GM12891 (cell line): ENCODE data around the gene OLIG2.

Source experiments
- PAX5 ChIP-seq: IDR thresholded peaks from 2 replicates; pipeline ENCODE4 v1.6.1; 2011; ENCODE audit warnings: low read length, moderate library complexity, mild to moderate bottlenecking; ENCODE audit not compliant: insufficient read depth, severe bottlenecking
- POLR2A ChIP-seq: IDR thresholded peaks from 2 replicates; pipeline ENCODE4 v1.6.1; 2011; ENCODE audit warnings: low read depth, low read length, control low read depth
- POLR2AphosphoS5 ChIP-seq: IDR thresholded peaks from 2 replicates; pipeline ENCODE4 v1.6.1; 2011; ENCODE audit warnings: low read depth, low read length, control low read depth
- SPI1 ChIP-seq: IDR thresholded peaks from 2 replicates; pipeline ENCODE4 v1.6.1; 2011; ENCODE audit warnings: low read depth, low read length, control low read depth
- TAF1 ChIP-seq: IDR thresholded peaks from 2 replicates; pipeline ENCODE4 v1.6.1; 2011; ENCODE audit warnings: low read depth, low read length, control low read depth

- TF ChIP-seq TAF1 (no peak), POLR2A (no peak), POLR2AphosphoS5 (no peak), SPI1 (no peak), PAX5 (no peak)
Measured at GRCh38 chr21:33031152-33031911, 5.6 kb downstream of the OLIG2 start.
